SK-N-MC (cell line): ENCODE measurements around the gene CNTN2.

ENCODE experiments used
- EZH2 ChIP-seq: fragments of 200-600 bp; sonication (generic); IDR thresholded peaks from one replicate; pipeline ENCODE4 v1.6.1; 2017; ENCODE audit warnings: antibody characterized with exemption
- POLR2AphosphoS5 ChIP-seq: IDR thresholded peaks from 2 replicates; pipeline ENCODE4 v1.6.1; 2012; ENCODE audit warnings: mild to moderate bottlenecking, low read depth, low read length, borderline replicate concordance

DNA sequence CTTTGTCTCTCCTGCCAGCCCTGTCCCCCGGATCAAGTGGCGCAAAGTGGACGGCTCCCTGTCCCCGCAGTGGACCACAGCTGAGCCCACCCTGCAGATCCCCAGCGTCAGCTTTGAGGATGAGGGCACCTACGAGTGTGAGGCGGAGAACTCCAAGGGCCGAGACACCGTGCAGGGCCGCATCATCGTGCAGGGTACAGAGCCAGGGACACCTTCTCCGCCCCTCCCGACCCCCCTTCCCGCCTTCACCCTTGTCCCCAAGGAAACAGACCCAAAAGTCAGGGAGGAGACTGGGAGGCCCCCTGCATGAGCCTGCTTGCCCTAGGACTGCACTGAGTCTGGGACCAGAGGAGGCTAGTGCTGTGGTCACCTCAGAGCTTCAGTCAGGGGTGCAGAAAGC, 18.2 kb downstream of the CNTN2 start:
- TF ChIP-seq EZH2 (no peak), POLR2AphosphoS5 (no peak)
